Breast epithelium (tissue), 3 donors: ENCODE results near the gene ANKRD65.

ENCODE experiments used
- CTCF ChIP-seq, 3 donors: fragments of 450-650 bp; IDR thresholded peaks; one replicate each; pipeline ENCODE4 v1.5.1; 2016 to 2017; ENCODE audit warnings: antibody characterized with exemption in 3 of 3, mild to moderate bottlenecking in 3 of 3, moderate library complexity in 3 of 3
- POLR2A ChIP-seq: fragments of 450-650 bp; IDR thresholded peaks from one replicate; pipeline ENCODE4 v1.6.1; 2016; ENCODE audit warnings: antibody characterized with exemption, mild to moderate bottlenecking, moderate library complexity

DNA sequence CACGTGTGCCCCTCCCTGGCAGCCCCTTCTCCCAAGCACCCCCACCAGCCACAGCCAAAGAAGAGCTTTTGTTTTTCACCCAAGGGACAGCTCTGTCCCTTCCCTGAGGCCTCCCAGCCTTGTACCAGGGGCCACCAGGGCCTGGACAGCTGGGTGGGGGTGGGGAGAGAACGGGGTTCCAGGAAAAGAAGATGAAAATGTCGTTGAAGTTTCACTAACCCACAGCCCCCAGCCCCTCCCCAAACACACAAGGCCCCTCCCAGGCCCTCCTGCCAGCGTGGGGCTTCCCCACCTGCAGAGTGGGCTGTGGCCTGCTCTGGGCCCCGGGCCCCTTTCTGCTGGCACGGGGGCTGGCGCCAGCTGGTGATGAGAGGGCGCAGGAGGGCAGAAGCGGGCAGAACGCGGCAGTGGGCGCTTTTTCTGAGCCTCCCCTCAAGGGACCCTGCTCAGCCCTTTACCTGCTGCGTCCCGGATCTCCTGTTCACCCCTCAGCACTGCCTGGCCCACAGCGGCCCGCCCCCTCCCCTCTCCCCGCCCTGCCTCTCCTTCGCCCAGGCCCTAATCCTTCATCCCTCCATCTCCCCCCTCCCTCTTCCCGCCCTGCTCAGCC is 5.5 kb upstream of the ANKRD65 start:
- no peak for TF ChIP-seq POLR2A
- no peak for TF ChIP-seq CTCF (IDR thresholded peaks at IDR 0.05)
